Fibroblast of skin of back (primary cell): ENCODE data around the gene DNAJB11.
"Not testable (repeated sequence)": the region's sequence is repeated elsewhere in the genome, so short reads cannot be mapped to it uniquely, and the experiment has no call there.

Experiments
- DNase-seq: peaks from one replicate; pipeline ENCODE4 v3.0.0-alpha.2; 2013

DNAJB11 gene

DNA sequence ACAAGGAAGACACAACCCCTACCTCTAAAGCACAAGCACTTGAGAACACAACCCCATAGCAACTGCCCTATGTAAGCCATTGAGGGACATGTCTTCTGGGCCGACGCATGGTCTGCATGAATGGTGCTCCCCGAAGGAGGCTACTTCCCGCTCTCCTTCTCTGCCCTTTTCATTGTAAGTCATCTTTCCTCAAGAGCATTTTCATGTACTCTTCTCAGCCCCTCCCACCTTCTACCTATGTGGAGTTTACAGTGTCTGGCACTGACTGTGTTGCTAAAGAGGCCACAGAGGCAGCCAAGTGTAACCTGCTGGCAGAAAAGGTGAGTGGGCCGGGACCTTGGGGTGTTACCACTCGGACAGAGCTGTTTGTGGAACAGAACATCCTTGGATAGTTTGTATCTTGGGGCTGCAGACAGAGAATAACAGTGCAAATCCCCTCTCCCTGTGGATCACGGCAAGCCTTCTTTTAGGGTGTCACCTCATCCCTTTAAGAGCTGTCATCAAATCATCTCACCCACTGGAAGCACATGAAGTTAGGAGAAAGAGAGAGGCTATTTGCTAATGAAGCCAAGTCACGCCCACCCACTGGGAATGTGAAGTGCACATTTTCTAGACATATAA lies 47.9 kb downstream of the DNAJB11 start:
- no peak for DNase-seq

DNA sequence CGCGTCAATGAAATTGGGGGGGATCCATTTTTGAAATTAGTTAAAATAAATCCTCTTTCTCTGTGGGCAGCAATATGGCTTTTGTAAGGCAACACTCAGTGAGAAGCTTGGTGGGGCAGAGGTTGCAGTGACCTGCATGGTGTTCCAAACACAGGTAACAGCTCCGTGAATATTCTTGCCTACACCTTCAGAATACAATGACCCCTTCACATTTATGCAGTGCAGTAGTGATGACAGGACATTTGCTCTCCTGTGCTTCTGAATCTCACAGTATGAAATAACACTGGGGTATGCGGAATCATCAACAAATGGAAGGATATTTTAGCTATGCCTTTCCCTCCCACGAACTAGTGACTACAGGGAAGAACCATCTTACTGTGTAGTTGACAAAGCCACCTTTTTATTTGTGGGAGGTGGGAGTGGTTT lies 49.3 kb downstream of the DNAJB11 start:
- no peak for DNase-seq

DNA sequence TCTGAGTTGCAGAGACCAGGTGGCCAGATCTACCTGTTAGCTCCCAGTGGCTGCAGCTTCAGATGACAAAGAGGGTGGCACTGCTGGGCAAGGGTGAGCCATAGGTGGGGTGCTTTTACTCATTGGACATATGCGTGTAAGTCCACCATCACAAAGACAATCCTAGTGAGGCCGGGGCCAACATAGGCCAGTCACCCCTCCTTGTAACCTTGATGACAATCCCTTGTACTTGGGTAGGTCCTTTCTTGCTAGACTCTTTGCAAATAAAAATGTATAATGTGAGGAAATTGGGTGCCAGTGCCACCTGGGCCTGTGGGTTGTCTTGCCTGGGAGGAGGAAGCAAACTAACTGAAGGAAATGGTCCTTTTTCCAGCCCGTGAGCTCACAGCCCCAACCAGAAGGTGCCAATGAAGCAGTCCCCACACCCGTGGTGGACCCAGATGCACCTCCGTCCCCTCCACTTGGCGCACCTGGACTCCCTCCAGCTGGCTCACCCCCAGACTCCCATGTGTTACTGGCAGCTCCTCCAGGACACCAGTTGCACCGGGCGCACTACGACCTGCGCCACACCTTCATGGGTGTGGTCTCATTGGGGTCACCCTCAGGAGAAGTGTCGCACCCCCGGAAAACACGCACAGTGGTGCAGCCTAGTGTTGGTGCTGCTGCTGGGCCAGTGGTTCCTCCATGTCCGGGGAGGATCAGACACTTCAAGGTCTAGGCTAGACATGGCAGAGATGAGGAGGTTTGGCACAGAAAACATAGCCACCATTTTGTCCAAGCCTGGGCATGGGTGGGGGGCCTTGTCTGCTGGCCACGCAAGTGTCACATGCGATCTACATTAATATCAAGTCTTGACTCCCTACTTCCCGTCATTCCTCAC lies 49.9 kb downstream of the DNAJB11 start:
- no peak for DNase-seq

DNA sequence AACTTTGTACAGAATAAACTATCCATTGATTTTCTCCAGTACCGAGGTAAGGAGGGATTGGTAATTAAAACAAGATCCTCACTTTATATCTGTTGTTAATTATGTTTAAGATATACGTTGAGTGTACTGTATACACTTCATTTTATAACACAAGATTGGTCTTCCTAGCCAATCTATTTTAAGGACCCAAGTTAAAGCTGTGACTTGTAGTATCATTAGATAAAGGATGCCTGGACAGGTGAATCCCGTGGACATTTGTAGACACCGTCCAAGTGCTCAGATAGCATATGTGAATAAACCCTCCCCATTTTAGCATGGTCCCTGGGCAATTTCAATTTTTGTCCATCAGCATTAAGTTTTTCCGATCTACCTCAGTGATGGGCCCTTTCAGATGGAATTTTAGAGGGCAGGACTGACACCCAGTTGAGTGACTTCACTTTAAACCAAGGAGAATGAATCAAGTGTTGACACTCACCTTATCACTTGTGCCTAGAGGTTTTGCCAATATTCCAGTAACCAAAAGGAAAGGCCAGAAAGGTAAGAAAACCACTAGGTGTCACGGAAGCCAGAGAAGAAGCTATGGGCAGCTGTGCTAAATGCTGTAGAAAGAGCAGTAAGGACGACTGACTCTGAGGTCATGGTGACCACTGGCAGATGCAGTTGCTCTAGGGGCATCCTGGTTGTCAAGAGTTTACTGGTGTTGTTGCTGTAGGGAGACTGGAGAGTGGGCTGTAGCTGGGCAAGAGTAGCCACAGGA lies 51.6 kb downstream of the DNAJB11 start:
- DNase-seq = no peak

DNA sequence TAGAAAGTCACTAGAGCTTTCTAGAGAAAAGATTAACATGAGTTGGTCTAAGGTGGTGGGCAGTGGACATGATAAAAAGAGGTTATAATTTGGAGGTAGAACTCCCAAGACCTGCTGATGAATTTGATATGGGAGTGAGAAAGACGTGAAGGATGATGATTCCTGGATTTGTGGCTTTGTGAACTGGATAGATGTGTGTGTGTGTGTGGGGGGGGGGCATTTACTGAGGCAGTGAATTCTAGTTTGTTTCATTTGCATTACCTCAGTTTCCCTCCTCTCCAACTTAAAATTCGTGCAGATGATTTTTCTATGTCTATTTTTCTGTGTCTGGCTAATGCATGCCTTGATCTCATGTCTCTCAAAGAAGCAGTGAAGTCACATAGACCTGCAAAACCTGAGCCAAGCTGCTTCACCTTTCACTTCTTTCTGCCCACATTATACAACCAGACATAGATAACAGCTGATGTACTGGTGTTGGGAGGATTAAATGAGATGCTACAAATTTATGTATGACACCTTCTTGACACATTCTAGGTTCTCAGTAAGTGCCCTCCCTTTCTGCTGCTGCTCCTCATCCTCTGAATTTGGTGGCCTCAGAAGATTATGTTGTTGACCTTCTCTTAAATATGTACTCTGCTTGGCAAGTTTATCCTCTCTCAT lies 52.3 kb downstream of the DNAJB11 start:
- no peak for DNase-seq

DNA sequence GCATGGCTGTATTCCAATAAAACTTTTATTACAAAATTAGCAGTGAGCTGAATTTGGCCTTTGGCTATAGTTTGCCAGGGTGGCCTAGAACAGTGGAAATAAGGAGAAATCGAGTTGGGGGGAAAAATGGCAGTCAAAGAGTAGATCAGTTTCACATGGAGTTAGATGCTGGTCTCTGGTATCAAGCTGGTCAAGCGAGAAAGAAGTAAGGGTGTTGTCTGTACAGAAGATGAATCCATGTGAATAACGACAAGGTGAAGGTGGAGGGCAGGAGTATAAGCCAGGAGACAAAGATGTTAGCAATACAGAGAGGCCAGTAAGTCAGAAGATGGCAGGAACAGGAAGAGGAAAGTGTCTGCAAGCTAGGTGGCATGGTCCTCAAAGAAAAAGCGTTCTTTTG lies 54.1 kb downstream of the DNAJB11 start:
- no peak for DNase-seq

DNA sequence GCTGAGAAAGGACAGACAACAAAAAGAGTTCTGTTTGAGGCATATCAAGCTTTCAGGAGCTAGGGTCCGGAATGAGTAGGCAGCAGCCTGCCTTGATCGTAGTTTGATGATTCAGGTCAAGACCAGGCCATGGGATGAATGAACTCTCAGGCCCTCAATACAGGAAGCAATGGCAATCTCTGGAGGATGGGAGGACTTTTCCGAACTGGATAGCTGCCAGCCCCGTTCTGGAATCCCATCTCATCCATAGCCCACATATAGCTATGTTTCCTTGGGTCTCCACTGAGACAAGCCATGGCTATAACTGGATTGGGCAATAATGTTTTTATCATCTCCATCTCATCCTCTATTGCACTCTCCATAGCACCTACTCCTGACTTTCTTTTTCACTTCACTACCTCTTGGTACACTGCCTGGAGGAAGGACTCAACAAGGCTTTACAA lies 55.1 kb downstream of the DNAJB11 start:
- no peak for DNase-seq

DNA sequence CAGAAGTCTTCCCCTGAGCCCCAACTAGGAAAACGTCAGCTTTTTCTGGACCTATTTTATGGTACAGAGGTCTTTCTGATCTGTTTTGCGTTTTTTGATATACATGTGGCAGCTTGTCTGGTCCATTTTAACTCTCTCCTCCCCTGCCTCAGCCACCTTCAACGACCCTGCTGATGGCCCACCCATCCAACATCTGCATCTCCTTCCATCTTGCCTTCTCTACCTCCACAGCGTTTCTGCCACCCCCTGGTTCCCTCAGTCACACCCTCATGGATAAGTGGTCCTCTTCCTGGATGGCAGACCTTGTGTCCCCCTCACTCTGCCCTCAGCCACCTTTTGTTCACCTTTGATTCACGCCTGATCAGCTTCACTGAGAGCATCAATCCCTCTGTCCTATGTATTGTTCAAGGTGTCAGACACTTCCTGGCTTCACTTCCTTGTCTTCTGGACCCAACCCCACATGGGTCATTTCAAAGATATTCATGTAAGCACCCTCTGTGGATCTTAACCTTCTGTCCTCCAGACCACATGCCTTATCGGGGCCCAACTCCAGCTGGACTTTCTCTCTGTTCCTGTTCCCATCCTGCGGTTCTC lies 55.8 kb downstream of the DNAJB11 start:
- DNase-seq = no peak

DNA sequence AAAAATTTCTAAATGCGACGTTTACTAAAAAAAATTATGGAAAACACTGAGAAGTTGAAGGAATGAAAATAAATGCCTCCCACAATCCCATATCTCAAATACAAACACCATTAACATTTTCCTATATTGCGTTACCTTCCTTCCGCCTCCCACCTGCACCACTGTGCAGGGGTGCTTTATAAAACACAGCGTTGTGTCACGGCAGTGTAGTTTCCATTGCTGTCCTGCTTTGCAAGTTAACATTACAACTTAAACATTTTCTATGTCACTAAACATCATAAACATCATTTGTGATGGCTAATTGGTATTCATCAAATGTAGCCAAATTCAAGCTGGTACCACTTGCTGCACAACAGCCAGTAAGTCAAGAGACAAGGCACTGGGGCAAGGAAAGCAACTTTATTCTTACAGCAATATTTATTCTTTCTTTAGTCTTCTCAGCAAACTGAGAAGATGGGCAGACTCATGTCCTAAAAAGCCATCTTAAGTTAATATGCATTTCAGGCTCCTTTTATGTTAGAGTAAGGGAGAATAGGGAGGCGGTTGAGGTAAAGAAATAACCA lies 57.4 kb downstream of the DNAJB11 start:
- DNase-seq = no peak

DNA sequence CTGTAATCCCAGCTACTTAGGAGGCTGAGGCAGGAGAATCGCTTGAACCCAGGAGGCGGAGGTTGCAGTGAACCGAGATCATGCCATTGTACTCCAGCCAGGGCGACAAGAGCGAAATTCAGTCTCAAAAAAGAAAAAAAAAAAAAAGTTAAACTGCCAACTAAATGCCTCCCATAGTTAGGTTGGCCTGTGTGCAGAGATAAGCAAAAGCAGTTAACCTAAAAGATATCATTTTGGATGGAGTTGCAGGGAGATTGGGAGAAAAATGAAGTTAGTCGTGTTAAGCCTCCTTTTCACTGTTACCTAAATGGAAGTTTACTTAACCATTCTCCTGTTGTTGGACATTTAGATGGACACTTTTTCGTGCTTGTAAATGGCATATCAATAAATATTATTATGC lies 58.2 kb downstream of the DNAJB11 start:
- DNase-seq = no peak

DNA sequence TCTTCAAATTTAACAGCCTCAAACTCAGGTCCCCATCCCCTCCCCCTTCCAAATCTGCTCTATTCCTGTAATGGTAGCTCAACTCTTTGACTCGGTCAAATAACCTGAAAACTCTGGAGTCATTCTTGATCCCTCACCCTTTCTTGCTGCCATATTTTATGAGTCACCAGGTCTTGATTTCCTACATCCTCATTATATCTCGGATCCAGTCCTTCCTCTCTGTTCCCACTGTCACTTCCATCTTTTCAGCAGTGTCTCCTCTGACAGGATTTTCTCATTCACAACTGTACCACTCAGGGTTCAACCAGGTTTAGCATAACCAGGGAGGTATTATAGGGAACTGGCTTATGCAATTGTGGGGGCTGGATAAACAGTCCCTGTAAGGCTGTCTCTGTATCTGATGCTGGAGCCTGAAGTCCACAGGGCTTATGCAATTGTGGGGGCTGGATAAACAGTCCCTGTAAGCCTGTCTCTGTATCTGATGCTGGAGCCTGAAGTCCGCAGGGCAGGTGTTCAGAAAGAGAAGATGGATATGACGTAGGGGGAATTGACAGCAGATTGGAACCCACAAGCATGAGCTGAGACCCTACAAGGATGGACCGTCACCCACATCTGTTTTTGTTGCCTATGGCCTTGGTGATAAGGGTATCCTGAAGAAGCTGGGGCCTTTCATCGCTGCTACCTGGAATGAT lies 60.6 kb downstream of the DNAJB11 start:
- no peak for DNase-seq

DNA sequence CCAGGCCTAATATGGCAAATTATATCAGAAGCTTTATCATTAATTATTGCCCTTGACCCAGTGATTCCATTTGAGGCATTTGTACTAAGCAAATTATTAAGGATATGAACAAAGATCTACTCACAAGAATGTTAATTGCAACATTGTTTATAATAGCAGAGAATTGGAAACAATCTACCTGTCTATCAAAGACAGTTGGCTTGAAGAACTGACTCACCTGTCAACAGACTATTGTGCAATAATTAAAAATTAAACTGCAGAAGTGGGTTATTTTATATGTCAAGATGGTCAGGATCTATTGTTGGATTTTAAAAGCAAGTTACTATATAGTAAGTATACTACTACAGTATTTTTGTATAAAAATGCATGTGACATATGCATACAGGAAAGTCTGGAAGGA lies 63.0 kb downstream of the DNAJB11 start:
- DNase-seq = no peak

DNA sequence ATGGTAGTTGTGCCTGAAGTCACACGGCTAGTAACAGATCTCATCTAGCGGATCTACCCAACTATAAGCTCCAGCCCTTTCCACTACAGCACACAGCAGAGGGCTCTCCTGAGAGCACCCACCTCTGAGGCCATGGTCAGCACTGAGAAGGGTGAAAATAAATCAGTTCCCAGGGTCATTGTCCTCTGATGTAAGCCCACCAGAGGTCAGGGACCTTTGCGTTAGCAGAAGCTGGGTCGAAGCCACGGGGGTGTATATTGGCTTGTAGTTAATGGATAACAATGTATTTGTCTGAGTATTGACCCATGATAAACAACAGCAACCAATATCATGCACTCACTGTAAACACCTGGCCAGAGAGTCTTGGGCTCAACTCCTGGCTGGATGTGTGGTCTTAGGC lies 63.7 kb downstream of the DNAJB11 start:
- not testable (repeated sequence) for DNase-seq
